ENCODE data around the gene KRTAP19-8. TPM values are rescaled to one million over a fixed set of nuclear protein-coding genes. Genes with fewer than 3 reads are reported as not detected.

Gene KRTAP19-8
- total and polyA plus RNA-seq, 4 donors, result not detected

GRCh38 chr21:31005019-31005418 lies 33.3 kb downstream of the KRTAP19-8 start:
- H3K27ac ChIP-seq (ENCODE audit: low read depth in 1 of 2, low read length in 1 of 2), result no peak overlapping the region
- no peak for TF ChIP-seq CTCF (IDR thresholded peaks at IDR 0.05; ENCODE audit: control extremely low read depth, extremely low read depth)
- no peaks in the 10 kb centered on the region for H3K4me1 ChIP-seq (ENCODE audit: control insufficient read depth in 5 of 5, insufficient read depth in 5 of 5, low read length in 5 of 5)
- ATAC-seq (ENCODE audit: insufficient read depth, low FRiP score) (no peak), DNase-seq (no peak)
- H3K9ac ChIP-seq (ENCODE audit: insufficient read depth in 1 of 2, low read length in 2 of 2), result no peak overlapping the region
- 65 to 80% methylated on average over 5 of the region's 5 CpGs for WGBS, 2 donors
- H3K4me3 ChIP-seq, result no peak overlapping the region
- H3K27me3 ChIP-seq (ENCODE audit: control insufficient read depth in 3 of 3, insufficient read depth in 3 of 3, low read length in 2 of 3), result no peaks in the 10 kb centered on the region
- no peaks in the 10 kb centered on the region for H3K9me3 ChIP-seq (ENCODE audit: control insufficient read depth in 4 of 4, insufficient read depth in 3 of 4, low read length in 3 of 4)
- no peaks in the 10 kb centered on the region for H3K36me3 ChIP-seq (ENCODE audit: control insufficient read depth in 4 of 4, insufficient read depth in 4 of 4, low read length in 4 of 4)

- no peak overlapping the region for H3K9ac ChIP-seq (ENCODE audit: insufficient read depth in 1 of 2, low read length in 2 of 2)
- no peaks in the 10 kb centered on the region for H3K4me1 ChIP-seq (ENCODE audit: control insufficient read depth in 5 of 5, insufficient read depth in 5 of 5, low read length in 5 of 5)
- H3K36me3 ChIP-seq (ENCODE audit: control insufficient read depth in 4 of 4, insufficient read depth in 4 of 4, low read length in 4 of 4), result no peaks in the 10 kb centered on the region
- no peaks in the 10 kb centered on the region for H3K9me3 ChIP-seq (ENCODE audit: control insufficient read depth in 4 of 4, insufficient read depth in 3 of 4, low read length in 3 of 4)
- WGBS, 2 donors, result 91 to 92% methylated on average over 10 of the region's 10 CpGs
- H3K4me3 ChIP-seq, result no peak overlapping the region
- H3K27me3 ChIP-seq (ENCODE audit: control insufficient read depth in 3 of 3, insufficient read depth in 3 of 3, low read length in 2 of 3), result no peaks in the 10 kb centered on the region
- no peak for DNase-seq
- no peak for ATAC-seq (ENCODE audit: insufficient read depth, low FRiP score)
- TF ChIP-seq CTCF (IDR thresholded peaks at IDR 0.05; ENCODE audit: control extremely low read depth, extremely low read depth), result no peak
- no peak overlapping the region for H3K27ac ChIP-seq (ENCODE audit: low read depth in 1 of 2, low read length in 1 of 2)
Measured at GRCh38 chr21:31003471-31003870, 34.8 kb downstream of the KRTAP19-8 start.

- Histone ChIP-seq H3K27ac (ENCODE audit: low read depth in 1 of 2, low read length in 1 of 2) (no peak overlapping the region), H3K27me3 (ENCODE audit: control insufficient read depth in 3 of 3, insufficient read depth in 3 of 3, low read length in 2 of 3) (no peaks in the 10 kb centered on the region), H3K4me1 (ENCODE audit: control insufficient read depth in 5 of 5, insufficient read depth in 5 of 5, low read length in 5 of 5) (no peaks in the 10 kb centered on the region), H3K36me3 (ENCODE audit: control insufficient read depth in 4 of 4, insufficient read depth in 4 of 4, low read length in 4 of 4) (no peaks in the 10 kb centered on the region), H3K9me3 (ENCODE audit: control insufficient read depth in 4 of 4, insufficient read depth in 3 of 4, low read length in 3 of 4) (no peaks in the 10 kb centered on the region), H3K9ac (ENCODE audit: insufficient read depth in 1 of 2, low read length in 2 of 2) (no peak overlapping the region), H3K4me3 (no peak overlapping the region)
- 46 to 57% methylated on average over 3 of the region's 3 CpGs for WGBS, 2 donors
- ATAC-seq (ENCODE audit: insufficient read depth, low FRiP score), result no peak
- no peak for TF ChIP-seq CTCF (IDR thresholded peaks at IDR 0.05; ENCODE audit: control extremely low read depth, extremely low read depth)
- DNase-seq, result no peak
Measured at GRCh38 chr21:30997541-30997940, 40.7 kb downstream of the KRTAP19-8 start.

DNA sequence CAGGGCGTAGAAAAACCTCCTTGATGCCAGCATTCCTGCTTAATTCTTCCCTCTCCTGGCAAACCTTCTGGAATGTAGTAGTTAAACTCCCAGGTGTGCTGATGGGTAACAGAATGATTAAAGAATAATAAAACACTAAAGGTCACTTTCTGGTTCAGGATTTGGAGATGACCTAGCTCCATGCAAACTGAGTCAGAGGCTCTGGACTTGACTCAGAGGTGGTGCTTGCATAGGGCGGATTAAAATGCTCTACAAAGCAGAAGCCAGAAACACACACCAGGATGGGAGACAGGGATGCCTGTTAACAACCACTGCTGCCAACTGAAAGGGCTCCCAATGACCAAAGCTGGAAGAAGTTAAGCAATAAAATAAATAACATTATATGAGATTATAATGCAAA lies 41.5 kb downstream of the KRTAP19-8 start:
- Histone ChIP-seq H3K27me3 (ENCODE audit: control insufficient read depth in 3 of 3, insufficient read depth in 3 of 3, low read length in 2 of 3) (no peaks in the 10 kb centered on the region), H3K9me3 (ENCODE audit: control insufficient read depth in 4 of 4, insufficient read depth in 3 of 4, low read length in 3 of 4) (no peaks in the 10 kb centered on the region), H3K4me3 (no peak overlapping the region), H3K27ac (ENCODE audit: low read depth in 1 of 2, low read length in 1 of 2) (no peak overlapping the region), H3K36me3 (ENCODE audit: control insufficient read depth in 4 of 4, insufficient read depth in 4 of 4, low read length in 4 of 4) (no peaks in the 10 kb centered on the region), H3K9ac (ENCODE audit: insufficient read depth in 1 of 2, low read length in 2 of 2) (no peak overlapping the region), H3K4me1 (ENCODE audit: control insufficient read depth in 5 of 5, insufficient read depth in 5 of 5, low read length in 5 of 5) (no peaks in the 10 kb centered on the region)
- TF ChIP-seq CTCF (IDR thresholded peaks at IDR 0.05; ENCODE audit: control extremely low read depth, extremely low read depth), result no peak
- no peak for ATAC-seq (ENCODE audit: insufficient read depth, low FRiP score)
- no peak for DNase-seq
- 83 to 84% methylated on average over 2 of the region's 2 CpGs for WGBS, 2 donors

Data from lung (tissue), 12 donors.